ENCODE measurements around the gene COL18A1. TPM values are rescaled to one million over a fixed set of nuclear protein-coding genes. Genes with fewer than 3 reads are reported as not detected.

The COL18A1 gene
- total and polyA plus RNA-seq, 2 experiments from 2014 or later: 97.1 to 140 TPM

GRCh38 chr21:45408271-45408791 lies 3.4 kb downstream of the COL18A1 start:
- TF ChIP-seq EZH2phosphoT487 (IDR thresholded peaks at IDR 0.05; ENCODE audit: low read depth, severe bottlenecking, unreplicated experiment): no peak
- no peak for TF ChIP-seq EZH2 (IDR thresholded peaks at IDR 0.05; ENCODE audit: borderline replicate concordance)
- TF ChIP-seq CTCF (IDR thresholded peaks at IDR 0.05; ENCODE audit: poor library complexity): no peak
- no peak overlapping the region for H3K27ac ChIP-seq
- H3K4me1 ChIP-seq (ENCODE audit: insufficient read depth): peaks cover 64% of the 10 kb centered on the region

GRCh38 chr21:45408801-45409261 lies 3.9 kb downstream of the COL18A1 start:
- Histone ChIP-seq H3K4me3 (no peak overlapping the region), H3K27me3 (no peaks in the 10 kb centered on the region), H4K20me1 (ENCODE audit: insufficient read depth, poor library complexity, severe bottlenecking) (peaks cover 2% of the 10 kb centered on the region), H3K4me2 (peak overlapping the region; percentile 44), H3K36me3 (replicated peaks; ENCODE audit: insufficient read depth, low read depth) (no peaks in the 10 kb centered on the region), H3K79me2 (peaks cover 52% of the 10 kb centered on the region), H3K9me3 (ENCODE audit: low read depth) (no peaks in the 10 kb centered on the region), H2AFZ (no peak overlapping the region), H3K9me2 (replicated peaks; ENCODE audit: insufficient read depth) (no peaks in the 10 kb centered on the region), H3K27ac (no peak overlapping the region), H3K4me1 (ENCODE audit: insufficient read depth) (peaks cover 64% of the 10 kb centered on the region)
- no peak for DNase-seq (ENCODE audit: low spot score)
- no peak for TF ChIP-seq EZH2phosphoT487 (IDR thresholded peaks at IDR 0.05; ENCODE audit: low read depth, severe bottlenecking, unreplicated experiment)
- no peak for TF ChIP-seq CTCF (IDR thresholded peaks at IDR 0.05; ENCODE audit: poor library complexity)
- TF ChIP-seq EZH2 (IDR thresholded peaks at IDR 0.05; ENCODE audit: borderline replicate concordance): no peak
- whole genome bisulfite sequencing (ENCODE audit: low lambda C conversion rate, missing lambda C conversion rate): 71% methylated on average over 8 of the region's 9 CpGs

More at GRCh38 chr21:45408271-45408791, 3.4 kb downstream of the COL18A1 start:
- Histone ChIP-seq H3K4me3 (no peak overlapping the region), H3K9me2 (replicated peaks; ENCODE audit: insufficient read depth) (no peaks in the 10 kb centered on the region), H4K20me1 (ENCODE audit: insufficient read depth, poor library complexity, severe bottlenecking) (peaks cover 2% of the 10 kb centered on the region), H3K4me2 (peak overlapping the region; percentile 44), H3K27me3 (no peaks in the 10 kb centered on the region), H3K9me3 (ENCODE audit: low read depth) (no peaks in the 10 kb centered on the region), H2AFZ (no peak overlapping the region), H3K79me2 (peaks cover 52% of the 10 kb centered on the region), H3K36me3 (replicated peaks; ENCODE audit: insufficient read depth, low read depth) (no peaks in the 10 kb centered on the region)
- WGBS (ENCODE audit: low lambda C conversion rate, missing lambda C conversion rate): 71% methylated on average over 7 of the region's 10 CpGs
- DNase-seq (ENCODE audit: low spot score): no peak

- H3K4me1 ChIP-seq (ENCODE audit: insufficient read depth): peaks cover 57% of the 10 kb centered on the region
- TF ChIP-seq EZH2phosphoT487 (IDR thresholded peaks at IDR 0.05; ENCODE audit: low read depth, severe bottlenecking, unreplicated experiment): no peak
- TF ChIP-seq CTCF (IDR thresholded peaks at IDR 0.05; ENCODE audit: poor library complexity): no peak
- H4K20me1 ChIP-seq (ENCODE audit: insufficient read depth, poor library complexity, severe bottlenecking): peaks cover 2% of the 10 kb centered on the region
- no peaks in the 10 kb centered on the region for H3K9me3 ChIP-seq (ENCODE audit: low read depth)
- WGBS (ENCODE audit: low lambda C conversion rate, missing lambda C conversion rate): 82% methylated on average over 29 of the region's 29 CpGs
- H3K4me2 ChIP-seq: peak overlapping the region; percentile 56
- peaks cover 57% of the 10 kb centered on the region for H3K79me2 ChIP-seq
- no peaks in the 10 kb centered on the region for H3K27me3 ChIP-seq
- no peaks in the 10 kb centered on the region for H3K9me2 ChIP-seq (replicated peaks; ENCODE audit: insufficient read depth)
- H2AFZ ChIP-seq: no peak overlapping the region
- no peaks in the 10 kb centered on the region for H3K36me3 ChIP-seq (replicated peaks; ENCODE audit: insufficient read depth, low read depth)
- DNase-seq (ENCODE audit: low spot score): no peak
- peak overlapping the region; percentile 89 for H3K27ac ChIP-seq
- no peak overlapping the region for H3K4me3 ChIP-seq
Observed at GRCh38 chr21:45409466-45410150, 4.6 kb downstream of the COL18A1 start.

Measured in hepatocyte (in vitro differentiated cells).